Ovary (tissue), 3 donors: ENCODE measurements around the gene CDC7.

Experiments used
- EP300 ChIP-seq: sonication (generic); formaldehyde crosslinking; IDR thresholded peaks from one replicate; pipeline ENCODE4 v1.6.1; 2017; ENCODE audit warnings: antibody characterized with exemption
- POLR2A ChIP-seq: fragments of 450-650 bp; IDR thresholded peaks from one replicate; pipeline ENCODE4 v1.6.1; 2017; ENCODE audit warnings: antibody characterized with exemption, mild to moderate bottlenecking, moderate library complexity
- TF ChIP-seq, protein P1 (sequence below), 3 donors: fragments of 450-650 bp in 2 of 3; fragments of 200-600 bp in 1 of 3; IDR thresholded peaks; one replicate each; pipeline versions ENCODE4 v1.5.1 to v1.8.0; 2016 to 2022; ENCODE audit warnings: antibody characterized with exemption in 3 of 3, mild to moderate bottlenecking in 1 of 3
- donor health status: DM: no; HTN: no; CAD: no.

DNA sequence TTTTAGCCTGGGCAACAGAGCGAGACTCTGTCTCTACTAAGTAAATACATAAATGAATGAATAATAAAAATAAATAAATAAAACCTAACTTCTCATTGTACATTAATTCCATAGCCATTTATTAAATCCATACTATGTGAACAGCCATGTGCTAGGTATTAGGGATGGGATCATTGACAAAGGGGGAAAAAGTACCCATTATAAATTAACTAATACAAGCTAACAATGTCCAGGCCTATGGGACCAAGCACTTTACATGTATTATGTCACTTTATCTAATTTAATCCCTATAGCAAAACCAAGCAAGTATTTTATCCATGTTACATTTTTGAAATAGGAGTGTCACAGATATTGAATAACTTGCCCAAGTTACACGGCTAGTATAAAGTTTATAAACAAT is 2.6 kb upstream of the CDC7 start:
- TF ChIP-seq, protein P1, sequence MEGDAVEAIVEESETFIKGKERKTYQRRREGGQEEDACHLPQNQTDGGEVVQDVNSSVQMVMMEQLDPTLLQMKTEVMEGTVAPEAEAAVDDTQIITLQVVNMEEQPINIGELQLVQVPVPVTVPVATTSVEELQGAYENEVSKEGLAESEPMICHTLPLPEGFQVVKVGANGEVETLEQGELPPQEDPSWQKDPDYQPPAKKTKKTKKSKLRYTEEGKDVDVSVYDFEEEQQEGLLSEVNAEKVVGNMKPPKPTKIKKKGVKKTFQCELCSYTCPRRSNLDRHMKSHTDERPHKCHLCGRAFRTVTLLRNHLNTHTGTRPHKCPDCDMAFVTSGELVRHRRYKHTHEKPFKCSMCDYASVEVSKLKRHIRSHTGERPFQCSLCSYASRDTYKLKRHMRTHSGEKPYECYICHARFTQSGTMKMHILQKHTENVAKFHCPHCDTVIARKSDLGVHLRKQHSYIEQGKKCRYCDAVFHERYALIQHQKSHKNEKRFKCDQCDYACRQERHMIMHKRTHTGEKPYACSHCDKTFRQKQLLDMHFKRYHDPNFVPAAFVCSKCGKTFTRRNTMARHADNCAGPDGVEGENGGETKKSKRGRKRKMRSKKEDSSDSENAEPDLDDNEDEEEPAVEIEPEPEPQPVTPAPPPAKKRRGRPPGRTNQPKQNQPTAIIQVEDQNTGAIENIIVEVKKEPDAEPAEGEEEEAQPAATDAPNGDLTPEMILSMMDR (IDR thresholded peaks at IDR 0.05): no peak
- TF ChIP-seq POLR2A (no peak), EP300 (no peak)
